Vagina (tissue), 2 donors: Measurements from ENCODE around the gene SYNJ2BP.

Source experiments
- POLR2A ChIP-seq, 2 donors: fragments of 450-650 bp; IDR thresholded peaks; one replicate each; pipeline ENCODE4 v1.6.1; 2017; ENCODE audit warnings: antibody characterized with exemption in 2 of 2, mild to moderate bottlenecking in 2 of 2, moderate library complexity in 2 of 2
- POLR2AphosphoS5 ChIP-seq, 2 donors: sonication (generic); formaldehyde crosslinking; IDR thresholded peaks; one replicate each; pipeline ENCODE4 v1.9.0; 2017; ENCODE audit warnings: antibody characterized with exemption in 2 of 2, mild to moderate bottlenecking in 2 of 2, low read depth in 1 of 2; ENCODE audit not compliant: insufficient read depth in 1 of 2
- TF ChIP-seq, protein P1 (sequence below), 3 experiments: fragments of 450-650 bp in 2 of 3; fragments of 200-600 bp in 1 of 3; sonication (generic) in 1 of 3; IDR thresholded peaks; one replicate each; pipeline ENCODE4 v1.5.1; 2017 to 2019; ENCODE audit warnings: antibody characterized with exemption in 3 of 3, mild to moderate bottlenecking in 2 of 3, moderate library complexity in 2 of 3

DNA sequence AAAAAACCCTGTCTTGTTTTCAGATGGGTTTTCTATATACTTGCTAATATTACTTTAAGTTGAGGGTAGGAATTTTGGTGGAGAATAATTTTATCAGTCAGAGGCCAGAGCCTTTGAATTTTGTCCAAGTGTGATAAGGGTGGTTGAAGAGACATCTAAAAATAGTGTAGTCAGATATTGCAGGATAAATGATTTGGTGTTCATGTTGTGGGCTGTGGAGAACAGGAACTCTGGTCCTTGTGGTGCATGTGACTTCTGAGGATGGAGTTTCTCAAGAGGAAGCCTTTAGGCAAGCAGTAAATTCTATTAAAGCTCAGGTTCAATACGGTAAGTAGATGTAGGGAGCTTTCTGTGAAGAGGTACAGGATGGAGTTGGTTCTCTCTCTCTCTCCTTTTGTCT lies 37.8 kb upstream of the SYNJ2BP start:
- TF ChIP-seq, protein P1, sequence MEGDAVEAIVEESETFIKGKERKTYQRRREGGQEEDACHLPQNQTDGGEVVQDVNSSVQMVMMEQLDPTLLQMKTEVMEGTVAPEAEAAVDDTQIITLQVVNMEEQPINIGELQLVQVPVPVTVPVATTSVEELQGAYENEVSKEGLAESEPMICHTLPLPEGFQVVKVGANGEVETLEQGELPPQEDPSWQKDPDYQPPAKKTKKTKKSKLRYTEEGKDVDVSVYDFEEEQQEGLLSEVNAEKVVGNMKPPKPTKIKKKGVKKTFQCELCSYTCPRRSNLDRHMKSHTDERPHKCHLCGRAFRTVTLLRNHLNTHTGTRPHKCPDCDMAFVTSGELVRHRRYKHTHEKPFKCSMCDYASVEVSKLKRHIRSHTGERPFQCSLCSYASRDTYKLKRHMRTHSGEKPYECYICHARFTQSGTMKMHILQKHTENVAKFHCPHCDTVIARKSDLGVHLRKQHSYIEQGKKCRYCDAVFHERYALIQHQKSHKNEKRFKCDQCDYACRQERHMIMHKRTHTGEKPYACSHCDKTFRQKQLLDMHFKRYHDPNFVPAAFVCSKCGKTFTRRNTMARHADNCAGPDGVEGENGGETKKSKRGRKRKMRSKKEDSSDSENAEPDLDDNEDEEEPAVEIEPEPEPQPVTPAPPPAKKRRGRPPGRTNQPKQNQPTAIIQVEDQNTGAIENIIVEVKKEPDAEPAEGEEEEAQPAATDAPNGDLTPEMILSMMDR (IDR thresholded peaks at IDR 0.05), result no peak
- TF ChIP-seq POLR2AphosphoS5 (IDR thresholded peaks at IDR 0.05; ENCODE audit: insufficient read depth in 1 of 2, low read depth in 1 of 2) (no peak), POLR2A (IDR thresholded peaks at IDR 0.05) (no peak)
